CD4-positive, alpha-beta memory T cell (primary cell): Measurements from ENCODE around the gene HTRA1. TPM values are rescaled to one million over a fixed set of nuclear protein-coding genes. Genes with fewer than 3 reads are reported as not detected.
A peak's percentile ranks its signal among the peaks of the same experiment; 100 is the strongest.

ENCODE experiments used
- CTCF ChIA-PET: fragments of 350-600 bp; sonication (Branson Sonifier 250); formaldehyde crosslinking; loops from one replicate; lab custom pipeline; 2021; ENCODE audit warnings: inconsistent platforms; ENCODE audit not compliant: partially characterized antibody; lab: Charles Lee
- POLR2A ChIA-PET: fragments of 350-600 bp; sonication (Branson Sonifier 250); formaldehyde crosslinking; loops from one replicate; lab custom pipeline; 2021; ENCODE audit not compliant: partially characterized antibody; lab: Charles Lee
- DNase-seq, 5 donors: peaks; one replicate each; pipeline versions ENCODE4 v3.0.0 to v3.0.0-alpha.2; 2020 to 2022; ENCODE audit warnings: mixed read lengths in 1 of 5
- H3K27ac ChIP-seq: one replicate; pipeline ENCODE4 v1.7.0; 2013; ENCODE audit warnings: low read depth, low read length
- H3K27me3 ChIP-seq: 2 replicates; pipeline ENCODE4 v1.7.0; 2013; ENCODE audit warnings: mild to moderate bottlenecking, low read length, moderate library complexity; ENCODE audit not compliant: insufficient read depth
- H3K36me3 ChIP-seq: 2 replicates; pipeline ENCODE4 v1.7.0; 2013; ENCODE audit warnings: mild to moderate bottlenecking, low read length, moderate library complexity; ENCODE audit not compliant: insufficient read depth
- H3K4me1 ChIP-seq: 2 replicates; pipeline ENCODE4 v1.7.0; 2013; ENCODE audit warnings: mild to moderate bottlenecking, low read length, moderate library complexity; ENCODE audit not compliant: insufficient read depth
- H3K4me3 ChIP-seq, 2 donors: one replicate each; pipeline ENCODE4 v1.7.0; 2013; ENCODE audit warnings: low read length in 2 of 2, mild to moderate bottlenecking in 1 of 2
- H3K9me3 ChIP-seq, 2 donors: one replicate each; pipeline ENCODE4 v1.7.0; 2013; ENCODE audit warnings: low read length in 2 of 2, control low read depth in 1 of 2; ENCODE audit not compliant: control insufficient read depth in 1 of 2
- H3K27ac Mint-ChIP-seq, 7 donors: one replicate each; pipeline ENCODE4 v1.8.0; 2020 to 2021; ENCODE audit warnings: mixed read lengths in 7 of 7, mild to moderate bottlenecking in 6 of 7, inconsistent platforms in 3 of 7, moderate library complexity in 3 of 7
- H3K27me3 Mint-ChIP-seq, 2 donors: one replicate each; pipeline ENCODE4 v1.8.0; 2020 to 2021; ENCODE audit warnings: mixed read lengths in 2 of 2
- H3K36me3 Mint-ChIP-seq, 2 donors: one replicate each; pipeline ENCODE4 v1.8.0; 2020 to 2021; ENCODE audit warnings: mixed read lengths in 2 of 2, inconsistent platforms in 1 of 2, mild to moderate bottlenecking in 1 of 2
- H3K4me1 Mint-ChIP-seq, 4 donors: one replicate each; pipeline ENCODE4 v1.8.0; 2020 to 2021; ENCODE audit warnings: mixed read lengths in 4 of 4, mild to moderate bottlenecking in 1 of 4
- H3K4me3 Mint-ChIP-seq, 8 donors: one replicate each; pipeline ENCODE4 v1.8.0; 2020 to 2021; ENCODE audit warnings: mixed read lengths in 8 of 8, mild to moderate bottlenecking in 7 of 8, moderate library complexity in 6 of 8, inconsistent platforms in 3 of 8
- H3K9me3 Mint-ChIP-seq, 8 donors: one replicate each; pipeline ENCODE4 v1.8.0; 2020 to 2021; ENCODE audit warnings: mixed read lengths in 8 of 8, mild to moderate bottlenecking in 5 of 8, inconsistent platforms in 3 of 8, moderate library complexity in 1 of 8
- intact Hi-C: fragments of 100-400 bp; cut with micrococcal nuclease; formaldehyde crosslinking; loops from one replicate; pipeline ENCODE4 v1.15.1; 2023
- polyA plus RNA-seq, 2 donors: library from polyadenylated mRNA; unstranded; fragments of 300-500 nt; fragmentation: Illumina TruSeq; gene quantifications; one replicate each; pipeline ENCODE4 v1.2.3, GENCODE V29; 2021
- total RNA-seq, 2 experiments: library from RNA; stranded (reverse); gene quantifications; one replicate each; pipeline ENCODE4 v1.2.3, GENCODE V29; 2021

HTRA1 gene
- total and polyA plus RNA-seq, 4 experiments from 2014 or later = 0.17 to 0.21 TPM; not detected in 2

- Histone ChIP-seq H3K36me3 (no peaks in the 10 kb centered on the region), H3K27ac (no peak overlapping the region), H3K9me3 (no peaks in the 10 kb centered on the region), H3K27me3 (no peaks in the 10 kb centered on the region), H3K4me1 (no peaks in the 10 kb centered on the region), H3K4me3 (no peak overlapping the region)
- Mint-ChIP-seq H3K36me3 (no peaks in the 10 kb centered on the region), H3K27me3 (no peaks in the 10 kb centered on the region), H3K4me3 (no peak overlapping the region), H3K9me3 (no peaks in the 10 kb centered on the region), H3K4me1 (no peaks in the 10 kb centered on the region), H3K27ac (peak overlapping the region in 1 of 7 donors; percentile 50)
- ChIA-PET POLR2A (no interaction called here), CTCF (interaction anchor here (1.7 to 2.2 kb wide), 2 partner anchors 10 to 60 kb away, joined by 7 to 9 read pairs; no protein-coding TSS in a partner anchor)
- DNase-seq = no peak
- intact Hi-C loops = no loop called here
Observed at GRCh38 chr10:122505011-122505410, 43.7 kb downstream of the HTRA1 start.

- Mint-ChIP-seq H3K9me3 (no peaks in the 10 kb centered on the region), H3K36me3 (no peaks in the 10 kb centered on the region), H3K4me1 (no peaks in the 10 kb centered on the region), H3K27me3 (no peaks in the 10 kb centered on the region), H3K4me3 (no peak overlapping the region), H3K27ac (peak overlapping the region in 1 of 7 donors; percentile 69)
- no peak overlapping the region for H3K4me3 ChIP-seq
- no peaks in the 10 kb centered on the region for H3K9me3 ChIP-seq
- no peaks in the 10 kb centered on the region for H3K27me3 ChIP-seq
- no peak for DNase-seq
- intact Hi-C loops = no loop called here
- ChIA-PET CTCF (interaction anchor here (1.7 to 2.2 kb wide), 2 partner anchors 11 to 59 kb away, joined by 7 to 9 read pairs; no protein-coding TSS in a partner anchor), POLR2A (no interaction called here)
- no peaks in the 10 kb centered on the region for H3K36me3 ChIP-seq
- no peaks in the 10 kb centered on the region for H3K4me1 ChIP-seq
- no peak overlapping the region for H3K27ac ChIP-seq
Observed at GRCh38 chr10:122505885-122506645, 44.7 kb downstream of the HTRA1 start.

- no peaks in the 10 kb centered on the region for H3K36me3 Mint-ChIP-seq
- intact Hi-C loops = no loop called here
- no peak for DNase-seq
- H3K4me3 ChIP-seq = no peak overlapping the region
- H3K9me3 Mint-ChIP-seq = no peaks in the 10 kb centered on the region
- no peaks in the 10 kb centered on the region for H3K27me3 Mint-ChIP-seq
- H3K27me3 ChIP-seq = no peaks in the 10 kb centered on the region
- CTCF ChIA-PET = interaction anchor here (1.7 kb wide), 1 partner anchor 58 kb away, joined by 13 read pairs; no protein-coding TSS in a partner anchor
- POLR2A ChIA-PET = no interaction called here
- H3K9me3 ChIP-seq = no peaks in the 10 kb centered on the region
- H3K27ac Mint-ChIP-seq = no peak overlapping the region
- H3K4me1 Mint-ChIP-seq = peaks cover 0 to 5% (median 2%) of the 10 kb centered on the region in 4 donors
- no peak overlapping the region for H3K27ac ChIP-seq
- no peaks in the 10 kb centered on the region for H3K36me3 ChIP-seq
- H3K4me1 ChIP-seq = no peaks in the 10 kb centered on the region
- no peak overlapping the region for H3K4me3 Mint-ChIP-seq
Observed at GRCh38 chr10:122507616-122508015, 46.3 kb downstream of the HTRA1 start.

GRCh38 chr10:122508021-122508420 is 46.7 kb downstream of the HTRA1 start:
- POLR2A ChIA-PET = interaction anchor here (0.7 kb wide), 1 partner anchor 43 kb away, joined by 3 read pairs; no protein-coding TSS in a partner anchor
- no peak overlapping the region for H3K27ac Mint-ChIP-seq
- CTCF ChIA-PET = interaction anchor here (0.8 to 1.7 kb wide), 3 partner anchors 11 to 58 kb away, joined by 3 to 13 read pairs (median 3); no protein-coding TSS in a partner anchor
- H3K27me3 Mint-ChIP-seq = no peaks in the 10 kb centered on the region
- DNase-seq = no peak
- Histone ChIP-seq H3K27me3 (no peaks in the 10 kb centered on the region), H3K4me3 (no peak overlapping the region), H3K27ac (no peak overlapping the region), H3K36me3 (no peaks in the 10 kb centered on the region), H3K9me3 (no peaks in the 10 kb centered on the region), H3K4me1 (peaks cover 3% of the 10 kb centered on the region)
- H3K9me3 Mint-ChIP-seq = no peaks in the 10 kb centered on the region
- peaks cover 0 to 9% (median 6%) of the 10 kb centered on the region in 4 donors for H3K4me1 Mint-ChIP-seq
- no peak overlapping the region for H3K4me3 Mint-ChIP-seq
- intact Hi-C loops = no loop called here
- H3K36me3 Mint-ChIP-seq = no peaks in the 10 kb centered on the region

- Histone ChIP-seq H3K27ac (no peak overlapping the region), H3K9me3 (no peaks in the 10 kb centered on the region), H3K27me3 (no peaks in the 10 kb centered on the region), H3K4me3 (no peak overlapping the region), H3K36me3 (no peaks in the 10 kb centered on the region), H3K4me1 (peaks cover 11% of the 10 kb centered on the region)
- no peak for DNase-seq
- intact Hi-C loops = no loop called here
- H3K4me3 Mint-ChIP-seq = no peak overlapping the region
- H3K36me3 Mint-ChIP-seq = no peaks in the 10 kb centered on the region
- CTCF ChIA-PET = interaction anchor here (1.7 kb wide), 1 partner anchor 56 kb away, joined by 13 read pairs; no protein-coding TSS in a partner anchor
- H3K27me3 Mint-ChIP-seq = no peaks in the 10 kb centered on the region
- peaks cover 6 to 18% (median 13%) of the 10 kb centered on the region in 4 donors for H3K4me1 Mint-ChIP-seq
- H3K9me3 Mint-ChIP-seq = no peaks in the 10 kb centered on the region
- H3K27ac Mint-ChIP-seq = peak overlapping the region in 3 of 7 donors; percentile 44 to 68 (median 48)
- POLR2A ChIA-PET = no interaction called here
Observed at GRCh38 chr10:122509323-122509722, 48.0 kb downstream of the HTRA1 start.

GRCh38 chr10:122510326-122510725 is 49.0 kb downstream of the HTRA1 start:
- H3K9me3 Mint-ChIP-seq = no peaks in the 10 kb centered on the region
- no peaks in the 10 kb centered on the region for H3K9me3 ChIP-seq
- intact Hi-C loops = loop anchor here (1.0 kb wide), 1 partner anchor 55 kb away; no protein-coding TSS in a partner anchor
- ChIA-PET CTCF (interaction anchor here (1.3 to 3.9 kb wide), 2 partner anchors 53 to 56 kb away, joined by 3 to 27 read pairs; no protein-coding TSS in a partner anchor), POLR2A (no interaction called here)
- DNase-seq = no peak
- H3K36me3 ChIP-seq = no peaks in the 10 kb centered on the region
- H3K4me3 Mint-ChIP-seq = no peak overlapping the region
- H3K4me3 ChIP-seq = no peak overlapping the region
- H3K4me1 Mint-ChIP-seq = peaks cover 14 to 28% (median 22%) of the 10 kb centered on the region in 4 donors
- peaks cover 21% of the 10 kb centered on the region for H3K4me1 ChIP-seq
- H3K36me3 Mint-ChIP-seq = no peaks in the 10 kb centered on the region
- no peaks in the 10 kb centered on the region for H3K27me3 ChIP-seq
- H3K27me3 Mint-ChIP-seq = no peaks in the 10 kb centered on the region
- no peak overlapping the region for H3K27ac ChIP-seq
- H3K27ac Mint-ChIP-seq = no peak overlapping the region

GRCh38 chr10:122510736-122511135 is 49.4 kb downstream of the HTRA1 start:
- Mint-ChIP-seq H3K27ac (no peak overlapping the region), H3K4me3 (no peak overlapping the region), H3K9me3 (no peaks in the 10 kb centered on the region), H3K36me3 (no peaks in the 10 kb centered on the region), H3K27me3 (no peaks in the 10 kb centered on the region), H3K4me1 (peaks cover 18 to 32% (median 26%) of the 10 kb centered on the region in 4 donors)
- ChIA-PET CTCF (interaction anchor here (1.1 to 3.9 kb wide), 3 partner anchors 47 to 55 kb away, joined by 3 to 27 read pairs (median 3); no protein-coding TSS in a partner anchor), POLR2A (no interaction called here)
- no peak overlapping the region for H3K4me3 ChIP-seq
- H3K27ac ChIP-seq = no peak overlapping the region
- no peaks in the 10 kb centered on the region for H3K9me3 ChIP-seq
- peaks cover 25% of the 10 kb centered on the region for H3K4me1 ChIP-seq
- H3K36me3 ChIP-seq = no peaks in the 10 kb centered on the region
- intact Hi-C loops = loop anchor here (1.0 kb wide), 1 partner anchor 55 kb away; no protein-coding TSS in a partner anchor
- peak in 1 of 5 donors; percentile 8 for DNase-seq
- H3K27me3 ChIP-seq = no peaks in the 10 kb centered on the region
